Calu3 (cell line): ENCODE measurements around the gene CCDC146. TPM values are rescaled to one million over a fixed set of nuclear protein-coding genes. Genes with fewer than 3 reads are reported as not detected.

Experiments
- BruUV-seq: library from RNA; stranded (reverse); fragments of 400-500 nt; replicated peaks from 2 replicates; lab custom pipeline; 2021; lab: Mats Ljungman, UMichigan
- CTCF ChIA-PET: fragments of 300-600 bp; sonication (Branson Sonifier 250); formaldehyde crosslinking; loops from one replicate; lab custom pipeline; 2022; ENCODE audit warnings: antibody characterized with exemption; lab: Charles Lee
- DNase-seq: peaks from one replicate; pipeline ENCODE4 v3.0.0; 2022
- H3K27ac Mint-ChIP-seq: one replicate; pipeline ENCODE4 v1.8.0; 2022; ENCODE audit warnings: mixed read lengths; ENCODE audit not compliant: unreplicated experiment
- H3K27me3 Mint-ChIP-seq: one replicate; pipeline ENCODE4 v1.8.0; 2022; ENCODE audit warnings: mixed read lengths; ENCODE audit not compliant: unreplicated experiment
- H3K36me3 Mint-ChIP-seq: one replicate; pipeline ENCODE4 v1.8.0; 2022; ENCODE audit warnings: mild to moderate bottlenecking, moderate library complexity, mixed read lengths; ENCODE audit not compliant: insufficient read depth, unreplicated experiment
- H3K4me1 Mint-ChIP-seq: one replicate; pipeline ENCODE4 v1.8.0; 2022; ENCODE audit warnings: mild to moderate bottlenecking, low read depth, mixed read lengths; ENCODE audit not compliant: unreplicated experiment
- H3K4me3 Mint-ChIP-seq: one replicate; pipeline ENCODE4 v1.8.0; 2022; ENCODE audit warnings: mild to moderate bottlenecking, low read depth, moderate library complexity, mixed read lengths; ENCODE audit not compliant: unreplicated experiment
- H3K9me3 Mint-ChIP-seq: one replicate; pipeline ENCODE4 v1.8.0; 2022; ENCODE audit warnings: low read depth, mixed read lengths; ENCODE audit not compliant: unreplicated experiment
- CTCF ChIP-seq: fragments of 200-600 bp; IDR thresholded peaks from one replicate; pipeline ENCODE4 v1.8.0; 2022; ENCODE audit warnings: antibody characterized with exemption; ENCODE audit not compliant: unreplicated experiment
- intact Hi-C: fragments of 100-400 bp; cut with micrococcal nuclease; formaldehyde crosslinking; loops from one replicate; pipeline ENCODE4 v1.10.0; 2022; ENCODE audit not compliant: unreplicated experiment
- total RNA-seq: library from RNA; stranded (reverse); gene quantifications from 2 replicates; pipeline ENCODE4 v1.2.3, GENCODE V29; 2022

Gene CCDC146
- total RNA-seq, 1 experiment from 2014 or later = 8.8 TPM

GRCh38 chr7:77335581-77335980 is 213.2 kb downstream of the CCDC146 start:
- intact Hi-C loops = no loop called here
- peaks cover 8% of the 10 kb centered on the region for H3K36me3 Mint-ChIP-seq
- DNase-seq = no peak
- CTCF ChIA-PET = no interaction called here
- peaks cover 15% of the 10 kb centered on the region for H3K4me1 Mint-ChIP-seq
- H3K27ac Mint-ChIP-seq = no peak overlapping the region
- H3K9me3 Mint-ChIP-seq = no peaks in the 10 kb centered on the region
- BruUV-seq = no TSS peak
- TF ChIP-seq CTCF = no peak
- no peaks in the 10 kb centered on the region for H3K27me3 Mint-ChIP-seq
- H3K4me3 Mint-ChIP-seq = no peak overlapping the region

- no peak for TF ChIP-seq CTCF
- H3K4me1 Mint-ChIP-seq = peaks cover 12% of the 10 kb centered on the region
- no peak for DNase-seq
- intact Hi-C loops = no loop called here
- H3K9me3 Mint-ChIP-seq = no peaks in the 10 kb centered on the region
- CTCF ChIA-PET = no interaction called here
- no peak overlapping the region for H3K4me3 Mint-ChIP-seq
- peaks cover 8% of the 10 kb centered on the region for H3K36me3 Mint-ChIP-seq
- no peak overlapping the region for H3K27ac Mint-ChIP-seq
- no peaks in the 10 kb centered on the region for H3K27me3 Mint-ChIP-seq
- no TSS peak for BruUV-seq
Observed at GRCh38 chr7:77337456-77337990, 215.1 kb downstream of the CCDC146 start.

DNA sequence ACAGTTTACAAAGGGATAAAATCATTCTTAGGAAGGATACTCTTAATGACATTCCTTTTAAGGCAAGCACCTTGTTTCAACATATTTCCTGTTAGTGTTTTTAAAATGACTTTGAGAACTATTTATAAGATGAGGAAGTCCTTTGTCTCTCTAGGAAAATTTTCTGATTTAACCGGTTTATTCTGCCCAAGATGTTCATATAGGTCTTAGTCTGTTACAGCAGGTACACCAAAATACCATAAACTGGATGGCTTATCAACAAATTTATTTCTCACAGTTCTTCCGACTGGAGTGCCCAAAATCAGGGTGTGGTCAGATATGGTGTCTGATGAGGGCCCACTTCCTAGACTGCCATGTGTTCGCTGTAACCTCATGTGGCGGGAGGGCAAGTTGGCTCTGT is 215.8 kb downstream of the CCDC146 start:
- no peak overlapping the region for H3K27ac Mint-ChIP-seq
- no peaks in the 10 kb centered on the region for H3K27me3 Mint-ChIP-seq
- no peaks in the 10 kb centered on the region for H3K9me3 Mint-ChIP-seq
- H3K4me3 Mint-ChIP-seq = no peak overlapping the region
- peaks cover 8% of the 10 kb centered on the region for H3K36me3 Mint-ChIP-seq
- DNase-seq = no peak
- no peak for TF ChIP-seq CTCF
- H3K4me1 Mint-ChIP-seq = peaks cover 12% of the 10 kb centered on the region
- CTCF ChIA-PET = no interaction called here
- intact Hi-C loops = no loop called here
- no TSS peak for BruUV-seq

DNA sequence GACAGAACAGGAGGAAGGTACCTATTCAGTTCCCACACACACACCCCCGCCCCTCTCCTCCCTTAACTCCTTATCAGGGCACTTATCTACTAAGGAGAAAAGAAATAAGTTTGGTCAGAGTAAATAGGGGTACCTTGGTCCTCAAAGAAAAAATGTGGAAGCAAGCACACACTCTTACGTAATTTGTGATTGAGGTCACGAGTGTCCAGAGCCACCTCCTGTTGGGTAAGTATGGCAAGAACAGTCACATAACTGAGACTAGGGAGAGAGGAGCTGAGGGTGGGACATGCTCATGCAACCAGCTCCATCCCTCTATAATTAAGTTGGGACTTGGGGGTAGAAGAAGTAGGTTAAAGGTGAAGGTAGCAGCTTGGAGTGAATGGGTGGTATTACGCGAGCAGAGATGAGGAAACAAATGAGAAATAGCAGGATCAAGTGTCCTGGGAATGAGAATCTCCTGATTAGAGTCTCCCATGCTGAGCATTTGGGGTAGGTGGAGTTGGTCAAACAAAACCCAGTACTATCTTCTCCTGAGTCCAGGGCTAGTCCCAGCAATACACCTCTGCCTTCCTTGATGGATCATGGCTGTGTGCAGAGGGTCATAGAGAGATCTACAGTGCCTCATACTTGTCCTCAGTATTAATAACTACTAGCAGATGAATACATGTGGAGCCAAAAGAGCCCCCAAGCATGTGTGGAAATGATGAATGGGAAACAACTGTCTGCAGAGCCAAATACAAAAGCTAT is 216.6 kb downstream of the CCDC146 start:
- Mint-ChIP-seq H3K36me3 (peaks cover 8% of the 10 kb centered on the region), H3K4me3 (no peak overlapping the region), H3K4me1 (peaks cover 12% of the 10 kb centered on the region), H3K27ac (no peak overlapping the region), H3K9me3 (no peaks in the 10 kb centered on the region), H3K27me3 (no peaks in the 10 kb centered on the region)
- TF ChIP-seq CTCF = no peak
- CTCF ChIA-PET = no interaction called here
- no peak for DNase-seq
- intact Hi-C loops = no loop called here
- BruUV-seq = no TSS peak
